NCI-H774 (cell line): ENCODE results near the gene TRAPPC4.
"Not testable (repeated sequence)": the region's sequence is repeated elsewhere in the genome, so short reads cannot be mapped to it uniquely, and the experiment has no call there.

Experiments
- DNase-seq: peaks from one replicate; lab custom pipeline; 2025; lab: John Stamatoyannopoulos, UW

Gene TRAPPC4

DNA sequence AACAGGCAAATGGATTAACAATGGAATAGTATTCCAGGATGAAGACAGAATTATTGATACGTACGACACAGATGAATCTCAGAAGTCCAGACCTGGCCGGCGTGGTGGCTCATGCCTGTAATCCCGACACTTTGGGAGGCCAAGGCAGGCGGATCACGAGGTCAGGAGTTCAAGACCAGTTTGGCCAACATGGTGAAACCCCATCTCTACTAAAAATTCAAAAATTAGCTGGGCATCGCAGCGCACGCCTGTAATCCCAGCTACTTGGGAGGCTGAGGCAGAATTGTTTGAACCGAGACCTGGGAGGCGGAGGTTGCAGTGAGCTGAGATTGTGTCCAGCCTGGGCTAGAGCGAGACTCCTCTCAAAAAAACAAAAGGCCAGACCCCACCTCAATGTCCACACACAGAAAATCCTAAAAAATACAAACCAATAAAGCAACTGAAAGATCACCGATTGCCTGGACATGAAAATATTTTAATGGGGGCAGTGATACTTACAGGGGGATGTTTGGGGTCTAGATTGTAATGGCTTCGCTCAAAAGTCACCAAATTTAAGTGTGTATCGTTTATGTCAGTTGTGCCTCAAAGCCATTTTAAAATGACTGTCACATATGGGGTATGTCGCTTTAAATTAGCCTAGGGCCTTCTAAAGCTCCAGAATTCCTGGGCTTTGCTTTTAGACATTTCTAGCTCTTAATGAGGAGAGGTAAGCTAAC lies 4.2 kb upstream of the TRAPPC4 start:
- no peak for DNase-seq

DNA sequence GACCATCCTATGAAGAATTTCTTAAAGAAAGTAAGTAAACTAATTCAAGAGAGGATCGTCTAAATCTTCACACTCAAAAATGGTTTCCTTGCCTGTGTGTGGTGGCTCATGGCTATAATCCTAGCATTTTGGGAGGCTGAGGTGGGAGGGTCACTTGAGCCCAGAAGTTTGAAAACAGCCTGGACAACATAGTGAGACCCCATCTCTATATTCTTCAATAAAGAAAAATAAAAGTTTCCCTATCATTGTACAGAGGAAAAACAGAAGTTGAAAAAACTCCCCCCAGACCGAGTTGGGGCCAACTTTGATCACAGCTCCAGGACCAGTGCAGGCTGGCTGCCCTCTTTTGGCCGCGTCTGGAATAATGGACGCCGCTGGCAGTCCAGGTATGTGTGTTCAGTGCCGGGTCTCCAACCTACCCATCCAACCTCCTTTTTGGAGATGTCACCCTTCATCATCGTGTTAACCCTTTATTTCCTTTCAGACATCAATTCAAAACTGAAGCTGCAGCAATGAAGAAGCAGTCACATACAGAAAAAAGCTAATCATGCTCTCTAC lies 3.4 kb upstream of the TRAPPC4 start:
- DNase-seq = no peak

GRCh38 chr11:119016216-119017009 lies 2.2 kb upstream of the TRAPPC4 start:
- no peak for DNase-seq

- DNase-seq = not testable (repeated sequence)
These were observed 1.2 kb upstream of the TRAPPC4 start for GRCh38 chr11:119017377-119017776.

GRCh38 chr11:119019996-119020395 lies 1.4 kb downstream of the TRAPPC4 start:
- DNase-seq = no peak

- DNase-seq = no peak
These were observed 3.1 kb downstream of the TRAPPC4 start for GRCh38 chr11:119021631-119022030.

DNA sequence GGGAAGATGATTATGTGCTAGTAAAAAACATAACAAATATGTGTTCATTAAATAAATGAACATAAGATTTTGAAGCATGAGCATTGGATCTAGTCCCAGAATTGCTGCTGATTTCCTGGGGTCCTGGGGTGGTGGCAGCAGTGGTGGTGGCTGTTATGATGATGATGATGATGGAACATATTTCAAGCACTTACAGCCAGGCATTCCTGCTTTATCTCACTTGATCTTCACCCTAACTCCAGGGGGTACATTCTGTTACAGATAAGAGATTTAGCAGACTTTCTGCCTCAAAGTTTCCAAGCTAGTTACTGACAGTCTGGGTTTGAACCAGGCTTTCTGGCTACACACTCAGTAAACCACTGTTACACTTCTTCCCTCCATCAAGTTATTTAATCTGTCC lies 5.2 kb downstream of the TRAPPC4 start:
- DNase-seq = no peak

GRCh38 chr11:119024430-119025098 lies 6.0 kb downstream of the TRAPPC4 start:
- DNase-seq = no peak

DNA sequence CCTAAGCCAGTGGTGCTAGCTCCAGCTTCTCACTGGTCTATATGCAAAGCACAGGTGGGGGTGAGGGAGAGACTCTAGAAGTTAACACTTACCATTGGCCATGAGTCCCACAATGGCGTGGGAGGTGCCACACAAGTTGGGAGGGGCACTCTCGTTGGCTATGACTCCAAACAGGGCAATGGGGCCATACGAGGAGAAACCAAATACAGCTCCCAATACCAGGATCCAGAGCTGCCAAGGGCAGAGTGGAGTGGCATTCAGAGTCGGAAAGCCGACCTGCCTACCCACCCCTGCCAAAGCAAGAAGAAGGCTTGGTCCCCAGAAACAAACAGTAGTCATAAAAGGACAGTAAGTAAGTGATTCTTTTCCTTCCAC lies 6.5 kb downstream of the TRAPPC4 start:
- DNase-seq = no peak

DNA sequence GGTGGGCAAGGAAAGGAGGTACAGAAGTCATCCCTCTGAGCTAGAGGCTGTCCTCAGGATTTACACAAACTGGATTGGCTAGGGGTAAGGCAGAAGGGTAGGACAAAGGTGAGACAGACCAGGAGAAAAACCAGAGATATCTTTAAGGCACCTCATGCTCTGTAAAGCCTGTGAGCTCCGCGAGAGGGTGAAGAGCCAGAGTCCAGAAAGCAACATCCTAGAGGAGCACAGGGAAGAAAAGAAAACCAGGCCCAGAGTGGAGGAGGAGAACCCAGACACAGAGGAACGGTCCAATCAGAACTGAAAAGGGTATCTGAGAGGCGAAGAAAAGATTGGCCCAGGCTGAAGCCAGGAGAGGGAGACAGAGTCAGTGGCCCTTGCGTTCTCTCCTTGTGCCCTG lies 7.0 kb downstream of the TRAPPC4 start:
- no peak for DNase-seq

- no peak for DNase-seq
These were observed 7.6 kb downstream of the TRAPPC4 start for GRCh38 chr11:119025978-119026766.

GRCh38 chr11:119026970-119027369 lies 8.4 kb downstream of the TRAPPC4 start:
- DNase-seq = no peak

GRCh38 chr11:119027561-119028345 lies 9.2 kb downstream of the TRAPPC4 start:
- no peak for DNase-seq

GRCh38 chr11:119028346-119029068 lies 9.9 kb downstream of the TRAPPC4 start:
- no peak for DNase-seq

- no peak for DNase-seq
These were observed 10.4 kb downstream of the TRAPPC4 start for GRCh38 chr11:119029069-119029339.

DNA sequence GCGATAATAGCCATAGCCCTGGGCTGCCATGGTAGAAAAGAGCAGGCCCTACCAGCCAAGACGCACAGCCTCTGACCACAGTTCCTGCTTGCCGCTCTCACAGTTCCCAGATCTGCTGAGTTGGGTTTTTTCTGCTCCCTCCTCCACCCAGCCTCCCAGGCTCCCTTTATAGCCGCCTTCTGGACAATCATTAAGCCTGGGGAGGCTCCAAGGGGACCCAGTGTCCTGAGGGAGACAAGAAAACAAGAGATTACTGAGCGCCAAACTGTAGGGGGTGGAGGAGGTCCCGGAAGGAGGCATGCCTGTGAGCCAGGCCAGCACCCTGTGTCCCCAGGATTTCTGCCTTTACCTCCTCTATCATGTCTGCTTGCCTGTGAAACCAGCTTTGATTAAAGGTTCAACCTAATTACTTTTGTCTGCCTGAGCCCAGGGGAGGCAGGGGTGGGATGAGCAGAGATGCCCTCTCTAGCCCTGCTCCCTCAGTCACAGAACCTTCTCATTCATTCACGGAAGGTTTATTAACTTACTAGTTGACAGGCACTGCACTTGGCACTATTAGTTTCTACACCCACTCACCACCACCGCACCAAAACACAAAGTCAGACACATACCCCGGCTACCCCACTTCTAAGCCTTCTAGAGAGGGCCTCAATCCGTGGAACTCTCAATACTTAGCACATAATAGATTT lies 10.9 kb downstream of the TRAPPC4 start:
- no peak for DNase-seq

DNA sequence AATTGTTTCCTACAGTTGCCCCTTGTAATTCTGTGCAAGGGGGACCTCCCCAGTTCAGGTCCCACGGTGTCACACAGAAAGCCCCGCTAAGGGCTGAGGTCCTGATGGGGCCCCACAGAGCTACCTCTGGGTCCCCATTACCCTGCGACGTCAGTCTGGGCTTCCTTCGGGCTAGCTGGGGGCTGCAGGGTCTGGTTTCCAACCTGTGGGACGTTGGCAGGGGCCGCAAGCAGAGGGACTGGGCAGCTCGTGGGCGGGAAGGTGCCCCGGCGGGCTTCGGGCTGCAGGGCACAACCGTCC lies 11.4 kb downstream of the TRAPPC4 start:
- DNase-seq = no peak

DNA sequence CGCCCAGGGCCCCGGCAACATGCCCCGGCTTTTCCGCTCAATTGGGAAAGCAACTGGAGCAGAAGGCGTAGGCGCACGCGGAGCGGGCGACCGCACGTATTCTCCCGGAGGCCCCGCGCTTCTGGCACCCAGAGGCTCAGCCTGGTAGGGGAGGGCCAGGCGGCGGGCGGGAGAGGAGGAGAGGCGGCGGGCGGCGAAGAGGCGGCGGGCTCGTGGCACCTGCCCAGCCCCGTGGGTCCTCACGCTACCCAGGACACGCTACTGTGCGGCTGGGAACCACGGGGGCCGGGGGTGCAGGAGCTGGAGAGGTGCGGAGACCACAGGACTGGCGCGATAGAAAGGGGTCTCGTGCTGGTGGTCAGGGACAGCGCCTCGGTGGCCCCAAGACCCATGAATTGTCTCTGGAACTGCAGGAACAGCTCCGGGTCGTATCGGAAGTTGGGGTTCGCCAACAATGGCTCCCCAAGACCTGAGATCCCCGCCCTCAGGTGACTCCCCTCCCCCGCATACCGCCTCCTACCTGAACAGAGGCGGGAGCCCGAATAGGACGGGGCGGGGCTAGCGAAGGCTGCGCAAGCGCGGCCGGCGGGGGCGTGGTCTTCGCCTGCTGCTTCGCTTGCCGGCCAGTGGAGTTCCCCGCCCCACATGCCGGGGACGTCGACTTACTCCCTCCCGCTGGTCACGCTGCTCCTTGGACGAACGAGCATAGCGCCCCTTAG lies 11.9 kb downstream of the TRAPPC4 start, which contains the start of gene SLC37A4:
TSS of gene SLC37A4 (minus strand) at position 549 of the 719 bp plus-strand sequence.
- peak; percentile 99 for DNase-seq

DNA sequence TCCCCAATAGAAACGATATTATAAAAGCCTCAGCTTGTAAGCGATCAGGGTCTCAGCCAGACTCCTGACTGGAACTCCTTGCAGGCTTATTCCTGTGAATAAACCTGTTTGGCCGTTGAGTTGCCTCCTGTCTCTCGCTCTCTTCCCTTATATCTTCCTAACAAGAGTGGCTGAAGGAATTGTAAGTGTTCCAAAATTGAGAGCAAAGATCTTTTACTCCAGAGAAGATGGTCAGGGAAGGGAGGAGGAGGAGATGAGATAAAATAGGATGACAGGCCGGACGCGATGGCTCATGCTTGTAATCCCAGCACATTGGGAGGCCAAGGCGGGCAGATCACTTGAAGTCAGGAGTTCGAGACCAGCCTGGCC lies 13.3 kb downstream of the TRAPPC4 start:
- no peak for DNase-seq

GRCh38 chr11:119033421-119033820 lies 14.9 kb downstream of the TRAPPC4 start:
- not testable (repeated sequence) for DNase-seq
